DND-41 (cell line): ENCODE results near the gene GALNT7.
A peak's percentile ranks its signal among the peaks of the same experiment; 100 is the strongest.

Experiments
- ATAC-seq: fragments of 200-7000 bp; cut with Tn5 transposase; 3 replicates; pipeline ENCODE4 v1.9.1; 2021; ENCODE audit warnings: low read depth; ENCODE audit not compliant: insufficient read depth
- DNase-seq: peaks from one replicate; pipeline ENCODE4 v3.0.0-alpha.2; 2020
- H2AFZ ChIP-seq: 2 replicates; pipeline ENCODE4 v1.6.0; 2012; ENCODE audit warnings: low read depth, low read length
- H3K27ac ChIP-seq: 2 replicates; pipeline ENCODE4 v1.5.1; 2012; ENCODE audit warnings: low read length, inconsistent platforms
- H3K27me3 ChIP-seq: fragments of 200-600 bp; sonication (generic); 2 replicates; pipeline ENCODE4 v1.6.0; 2012; ENCODE audit warnings: low read length, mild to moderate bottlenecking, inconsistent platforms; ENCODE audit not compliant: insufficient read depth, poor library complexity
- H3K36me3 ChIP-seq: 2 replicates; pipeline ENCODE4 v1.5.1; 2012; ENCODE audit warnings: low read length, inconsistent platforms; ENCODE audit not compliant: insufficient read depth
- H3K4me1 ChIP-seq: 2 replicates; pipeline ENCODE4 v1.5.1; 2012; ENCODE audit warnings: mild to moderate bottlenecking, low read length; ENCODE audit not compliant: insufficient read depth
- H3K4me2 ChIP-seq: 2 replicates; pipeline ENCODE4 v1.6.0; 2012; ENCODE audit warnings: mild to moderate bottlenecking, moderate library complexity, low read length, inconsistent platforms; ENCODE audit not compliant: insufficient read depth
- H3K4me3 ChIP-seq, 2 experiments: fragments of 200-600 bp in 1 of 2; shearing (Covaris generic) in 1 of 2; 2 replicates each; pipeline ENCODE4 v1.5.1; 2012 to 2016; ENCODE audit warnings: inconsistent platforms in 2 of 2, low read length in 2 of 2, mild to moderate bottlenecking in 2 of 2, low read depth in 1 of 2, moderate library complexity in 1 of 2
- H3K79me2 ChIP-seq: 2 replicates; pipeline ENCODE4 v1.6.0; 2012; ENCODE audit warnings: low read length, inconsistent platforms; ENCODE audit not compliant: insufficient read depth
- H3K9ac ChIP-seq: 2 replicates; pipeline ENCODE4 v1.6.0; 2012; ENCODE audit warnings: low read depth, mild to moderate bottlenecking, inconsistent platforms, low read length, moderate library complexity
- H3K9me3 ChIP-seq: 2 replicates; pipeline ENCODE4 v1.5.1; 2012; ENCODE audit warnings: low read length, moderate library complexity, mild to moderate bottlenecking, inconsistent platforms; ENCODE audit not compliant: insufficient read depth, severe bottlenecking
- H4K20me1 ChIP-seq: 2 replicates; pipeline ENCODE4 v1.6.0; 2012; ENCODE audit warnings: low read length; ENCODE audit not compliant: insufficient read depth
- EZH2 ChIP-seq: IDR thresholded peaks from 3 replicates; pipeline ENCODE4 v1.6.1; 2012; ENCODE audit warnings: borderline replicate concordance, low read depth, mild to moderate bottlenecking, moderate library complexity, low read length, inconsistent platforms; ENCODE audit not compliant: severe bottlenecking
- TF ChIP-seq, protein P1 (sequence below): IDR thresholded peaks from 2 replicates; pipeline ENCODE4 v1.5.1; 2012; ENCODE audit warnings: borderline replicate concordance, low read length, moderate library complexity, mild to moderate bottlenecking; ENCODE audit not compliant: poor library complexity, severe bottlenecking; ENCODE audit errors: extremely low read depth

GALNT7 gene

DNA sequence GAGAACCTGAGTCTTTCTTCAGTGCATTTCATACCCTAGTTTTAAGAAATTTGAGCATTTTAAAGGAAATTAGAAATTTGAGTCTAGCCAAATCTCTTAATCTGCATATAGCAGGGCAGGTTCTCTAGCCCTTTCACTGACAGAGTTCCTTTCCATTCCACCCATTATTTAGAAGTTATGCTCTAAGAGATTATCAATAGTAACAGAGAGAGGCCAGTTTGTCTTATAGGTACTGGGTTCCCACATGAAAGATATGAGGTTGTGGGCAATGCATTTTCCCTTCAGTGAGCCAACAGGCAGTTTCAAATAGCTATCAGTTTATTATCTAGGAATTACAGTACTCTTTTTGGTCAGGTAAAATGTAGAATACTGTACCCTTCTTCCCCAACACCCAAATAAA is 7.3 kb upstream of the GALNT7 start:
- DNase-seq = no peak
- peaks cover 7% of the 10 kb centered on the region; the same call in 1 of the 2 replicates for H3K4me1 ChIP-seq
- ATAC-seq = no peak
- no peak overlapping the region for H3K4me3 ChIP-seq
- no peaks in the 10 kb centered on the region for H4K20me1 ChIP-seq
- H3K9ac ChIP-seq = no peak overlapping the region
- TF ChIP-seq EZH2 = no peak
- TF ChIP-seq, protein P1, sequence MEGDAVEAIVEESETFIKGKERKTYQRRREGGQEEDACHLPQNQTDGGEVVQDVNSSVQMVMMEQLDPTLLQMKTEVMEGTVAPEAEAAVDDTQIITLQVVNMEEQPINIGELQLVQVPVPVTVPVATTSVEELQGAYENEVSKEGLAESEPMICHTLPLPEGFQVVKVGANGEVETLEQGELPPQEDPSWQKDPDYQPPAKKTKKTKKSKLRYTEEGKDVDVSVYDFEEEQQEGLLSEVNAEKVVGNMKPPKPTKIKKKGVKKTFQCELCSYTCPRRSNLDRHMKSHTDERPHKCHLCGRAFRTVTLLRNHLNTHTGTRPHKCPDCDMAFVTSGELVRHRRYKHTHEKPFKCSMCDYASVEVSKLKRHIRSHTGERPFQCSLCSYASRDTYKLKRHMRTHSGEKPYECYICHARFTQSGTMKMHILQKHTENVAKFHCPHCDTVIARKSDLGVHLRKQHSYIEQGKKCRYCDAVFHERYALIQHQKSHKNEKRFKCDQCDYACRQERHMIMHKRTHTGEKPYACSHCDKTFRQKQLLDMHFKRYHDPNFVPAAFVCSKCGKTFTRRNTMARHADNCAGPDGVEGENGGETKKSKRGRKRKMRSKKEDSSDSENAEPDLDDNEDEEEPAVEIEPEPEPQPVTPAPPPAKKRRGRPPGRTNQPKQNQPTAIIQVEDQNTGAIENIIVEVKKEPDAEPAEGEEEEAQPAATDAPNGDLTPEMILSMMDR = no peak
- H2AFZ ChIP-seq = no peak overlapping the region
- H3K36me3 ChIP-seq = no peaks in the 10 kb centered on the region
- H3K27me3 ChIP-seq = no peaks in the 10 kb centered on the region
- no peaks in the 10 kb centered on the region for H3K79me2 ChIP-seq
- H3K9me3 ChIP-seq = no peaks in the 10 kb centered on the region
- H3K4me2 ChIP-seq = no peak overlapping the region
- H3K27ac ChIP-seq = no peak overlapping the region

DNA sequence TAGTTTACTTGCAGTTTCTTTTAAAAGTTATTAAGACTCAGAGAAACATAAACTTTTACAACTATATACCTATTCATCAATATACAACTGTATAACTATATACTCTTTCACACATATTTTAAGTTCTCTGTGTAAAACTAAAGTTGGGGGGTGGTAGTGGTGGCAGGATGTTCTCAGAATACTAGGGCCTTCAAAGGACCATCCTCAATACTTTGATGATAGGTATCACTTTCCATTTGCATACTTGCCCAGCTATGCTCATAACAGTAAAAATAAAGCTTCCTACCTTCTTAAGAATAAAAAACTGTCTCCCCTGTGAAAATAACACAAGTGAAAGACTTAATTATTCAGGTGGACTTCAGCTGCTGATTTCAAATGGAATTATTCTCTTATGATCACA is 2.9 kb upstream of the GALNT7 start:
- Histone ChIP-seq H3K36me3 (no peaks in the 10 kb centered on the region; the same call in 1 of the 2 replicates), H3K27ac (no peak overlapping the region), H3K4me3 (no peak overlapping the region), H3K9me3 (no peaks in the 10 kb centered on the region), H3K4me2 (no peak overlapping the region), H3K79me2 (peaks cover 31% of the 10 kb centered on the region), H4K20me1 (peaks cover 4% of the 10 kb centered on the region; the same call in 1 of the 2 replicates), H3K4me1 (peaks cover 31% of the 10 kb centered on the region), H3K9ac (no peak overlapping the region), H2AFZ (no peak overlapping the region), H3K27me3 (no peaks in the 10 kb centered on the region)
- TF ChIP-seq, protein P1 = no peak
- no peak for TF ChIP-seq EZH2
- DNase-seq (no peak), ATAC-seq (no peak)

DNA sequence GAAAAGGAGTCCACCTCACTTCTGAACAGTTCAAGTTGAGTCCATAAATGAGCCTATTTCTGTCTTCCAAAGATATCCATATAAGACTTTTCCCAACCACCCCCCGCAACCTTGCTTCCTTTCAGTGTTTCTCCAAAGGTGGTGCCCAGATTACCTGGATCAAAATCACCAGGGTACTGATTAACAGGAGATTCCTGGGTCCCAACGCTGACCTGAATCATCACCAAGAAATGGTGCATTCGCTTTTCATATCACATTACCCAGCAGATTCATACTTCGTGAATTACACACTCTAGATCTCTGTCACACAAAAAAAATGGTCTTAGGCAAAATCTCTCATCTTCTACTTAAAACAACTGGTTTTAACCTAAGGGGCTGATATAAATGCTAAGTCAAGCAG is 2.1 kb upstream of the GALNT7 start:
- DNase-seq (no peak), ATAC-seq (no peak)
- Histone ChIP-seq H3K36me3 (no peaks in the 10 kb centered on the region; the same call in 1 of the 2 replicates), H3K27ac (no peak overlapping the region), H3K9me3 (no peaks in the 10 kb centered on the region), H3K4me2 (peak overlapping the region; percentile 79; the same call in 1 of the 2 replicates), H2AFZ (no peak overlapping the region), H3K27me3 (no peaks in the 10 kb centered on the region), H3K4me3 (no peak overlapping the region), H4K20me1 (peaks cover 4% of the 10 kb centered on the region; the same call in 1 of the 2 replicates), H3K4me1 (peaks cover 39% of the 10 kb centered on the region), H3K9ac (no peak overlapping the region), H3K79me2 (peaks cover 39% of the 10 kb centered on the region)
- TF ChIP-seq, protein P1 = no peak
- no peak for TF ChIP-seq EZH2
